Measurements from ENCODE around the gene MPIG6B. TPM values are rescaled to one million over a fixed set of nuclear protein-coding genes. Genes with fewer than 3 reads are reported as not detected.

MPIG6B gene
- total RNA-seq, 1 donor from 2014 or later, result not detected

DNA sequence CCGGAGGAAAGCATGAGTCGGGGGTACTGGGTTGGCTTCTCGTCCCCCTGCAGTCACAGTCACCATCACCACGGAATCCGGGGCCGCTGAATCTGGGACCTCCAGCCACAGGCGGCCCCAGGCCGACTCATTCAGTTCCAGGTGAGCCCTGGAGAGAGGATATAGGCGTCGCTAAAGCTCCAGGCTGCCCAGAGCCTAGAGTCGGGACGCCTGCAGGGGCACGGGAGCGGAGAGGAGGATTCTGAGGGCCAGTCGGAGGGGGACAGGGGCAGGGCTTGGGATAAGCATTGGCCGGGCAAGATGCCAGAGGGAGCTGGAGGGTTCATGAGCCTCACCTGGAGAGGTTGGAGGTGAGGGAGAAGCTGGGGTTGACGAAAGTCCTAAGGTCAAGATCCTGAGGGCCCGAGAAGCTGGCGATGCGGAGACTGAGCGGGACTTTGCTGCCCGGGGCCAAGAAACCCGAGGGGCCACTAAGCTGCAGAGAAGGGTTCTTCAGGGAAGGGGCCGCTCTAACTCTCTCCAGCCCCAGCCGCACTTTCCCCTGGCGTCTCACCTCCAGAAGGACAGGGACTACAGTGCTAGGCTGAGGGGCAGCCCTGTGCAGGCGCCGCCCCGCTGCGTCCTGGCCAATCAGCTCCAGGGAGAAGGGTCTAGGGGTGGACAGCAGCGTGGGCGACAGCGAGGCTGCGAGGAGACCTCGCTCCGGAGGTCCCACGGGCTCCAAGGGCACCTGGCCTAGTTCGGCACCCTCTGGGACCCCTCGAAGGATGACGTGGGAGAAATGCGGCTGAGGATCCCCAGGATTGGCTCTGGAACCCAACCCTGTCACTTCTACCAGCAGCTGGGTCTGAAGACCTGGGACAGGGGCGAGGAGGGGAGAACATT, 43.0 kb downstream of the MPIG6B start:
- FAIRE-seq (no peak), DNase-seq (ENCODE audit: low read depth) (no peak)
- Histone ChIP-seq H3K79me2 (ENCODE audit: insufficient read depth, low read length) (no peaks in the 10 kb centered on the region), H3K36me3 (ENCODE audit: insufficient read depth, low read length) (no peaks in the 10 kb centered on the region), H2AFZ (ENCODE audit: low read depth, low read length) (peak overlapping the region; percentile 75), H3K4me1 (ENCODE audit: insufficient read depth, low read length) (peaks cover 12% of the 10 kb centered on the region), H3K4me3 (ENCODE audit: insufficient read depth, low read depth, low read length) (peak overlapping the region; percentile 13), H3K27me3 (ENCODE audit: insufficient read depth, low read length) (no peaks in the 10 kb centered on the region), H3K4me2 (ENCODE audit: low read length) (peak overlapping the region; percentile 84), H3K27ac (ENCODE audit: low read depth, low read length) (no peak overlapping the region), H3K9me3 (ENCODE audit: insufficient read depth, low read depth, low read length) (no peaks in the 10 kb centered on the region), H3K9ac (ENCODE audit: low read length) (peak overlapping the region; percentile 46), H4K20me1 (ENCODE audit: insufficient read depth, low read length) (no peaks in the 10 kb centered on the region)
- Mint-ChIP-seq H3K4me1 (ENCODE audit: low read depth, unreplicated experiment) (peaks cover 6% of the 10 kb centered on the region), H3K9me3 (ENCODE audit: unreplicated experiment) (no peaks in the 10 kb centered on the region), H3K36me3 (ENCODE audit: low read depth, unreplicated experiment) (peaks cover 11% of the 10 kb centered on the region), H3K27me3 (ENCODE audit: low read depth, unreplicated experiment) (no peaks in the 10 kb centered on the region), H3K4me3 (ENCODE audit: unreplicated experiment) (no peak overlapping the region), H3K27ac (ENCODE audit: unreplicated experiment) (no peak overlapping the region)
- no peak for TF ChIP-seq EZH2 (IDR thresholded peaks at IDR 0.05; ENCODE audit: insufficient read depth, low read length)
- TF ChIP-seq, protein P1, sequence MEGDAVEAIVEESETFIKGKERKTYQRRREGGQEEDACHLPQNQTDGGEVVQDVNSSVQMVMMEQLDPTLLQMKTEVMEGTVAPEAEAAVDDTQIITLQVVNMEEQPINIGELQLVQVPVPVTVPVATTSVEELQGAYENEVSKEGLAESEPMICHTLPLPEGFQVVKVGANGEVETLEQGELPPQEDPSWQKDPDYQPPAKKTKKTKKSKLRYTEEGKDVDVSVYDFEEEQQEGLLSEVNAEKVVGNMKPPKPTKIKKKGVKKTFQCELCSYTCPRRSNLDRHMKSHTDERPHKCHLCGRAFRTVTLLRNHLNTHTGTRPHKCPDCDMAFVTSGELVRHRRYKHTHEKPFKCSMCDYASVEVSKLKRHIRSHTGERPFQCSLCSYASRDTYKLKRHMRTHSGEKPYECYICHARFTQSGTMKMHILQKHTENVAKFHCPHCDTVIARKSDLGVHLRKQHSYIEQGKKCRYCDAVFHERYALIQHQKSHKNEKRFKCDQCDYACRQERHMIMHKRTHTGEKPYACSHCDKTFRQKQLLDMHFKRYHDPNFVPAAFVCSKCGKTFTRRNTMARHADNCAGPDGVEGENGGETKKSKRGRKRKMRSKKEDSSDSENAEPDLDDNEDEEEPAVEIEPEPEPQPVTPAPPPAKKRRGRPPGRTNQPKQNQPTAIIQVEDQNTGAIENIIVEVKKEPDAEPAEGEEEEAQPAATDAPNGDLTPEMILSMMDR (IDR thresholded peaks at IDR 0.05; ENCODE audit: insufficient read depth, low read depth, low read length), result no peak

DNA sequence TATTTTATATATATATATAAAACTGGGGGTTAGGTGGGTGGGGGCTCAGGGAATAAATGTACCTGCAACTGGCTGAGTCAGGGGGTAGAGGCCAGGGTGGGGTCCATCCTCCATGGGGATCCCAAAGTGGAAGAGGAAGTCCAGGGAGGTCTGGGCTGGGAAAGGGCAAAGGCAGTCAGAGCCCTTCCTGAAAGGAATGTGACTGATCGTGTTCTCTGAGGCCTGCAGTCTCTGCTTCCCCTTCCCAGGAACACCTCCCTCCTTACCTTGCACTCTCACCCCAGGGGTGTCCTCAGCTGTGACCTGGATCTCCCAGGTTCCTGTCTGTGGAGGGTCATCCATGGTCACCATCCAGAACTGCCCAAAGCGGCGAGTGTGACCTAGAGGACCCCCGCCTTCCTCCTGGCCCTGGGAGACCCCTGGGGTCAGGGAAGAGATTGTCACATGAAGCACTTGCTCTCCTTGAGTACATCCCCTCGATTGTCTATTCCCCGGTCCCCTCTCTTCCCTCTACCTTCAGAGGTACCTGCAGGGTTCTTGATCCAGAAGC, 44.0 kb downstream of the MPIG6B start:
- TF ChIP-seq, protein P1 (IDR thresholded peaks at IDR 0.05; ENCODE audit: insufficient read depth, low read depth, low read length), result no peak
- no peak for TF ChIP-seq EZH2 (IDR thresholded peaks at IDR 0.05; ENCODE audit: insufficient read depth, low read length)
- no peak overlapping the region for H3K9ac ChIP-seq (ENCODE audit: low read length)
- H3K4me3 ChIP-seq (ENCODE audit: insufficient read depth, low read depth, low read length), result no peak overlapping the region
- no peaks in the 10 kb centered on the region for H4K20me1 ChIP-seq (ENCODE audit: insufficient read depth, low read length)
- H3K4me1 ChIP-seq (ENCODE audit: insufficient read depth, low read length), result peaks cover 12% of the 10 kb centered on the region
- no peaks in the 10 kb centered on the region for H3K79me2 ChIP-seq (ENCODE audit: insufficient read depth, low read length)
- peaks cover 6% of the 10 kb centered on the region for H3K4me1 Mint-ChIP-seq (ENCODE audit: low read depth, unreplicated experiment)
- H3K27ac ChIP-seq (ENCODE audit: low read depth, low read length), result no peak overlapping the region
- no peaks in the 10 kb centered on the region for H3K36me3 ChIP-seq (ENCODE audit: insufficient read depth, low read length)
- H3K27me3 ChIP-seq (ENCODE audit: insufficient read depth, low read length), result no peaks in the 10 kb centered on the region
- H3K9me3 ChIP-seq (ENCODE audit: insufficient read depth, low read depth, low read length), result no peaks in the 10 kb centered on the region
- no peak overlapping the region for H2AFZ ChIP-seq (ENCODE audit: low read depth, low read length)
- no peak overlapping the region for H3K4me2 ChIP-seq (ENCODE audit: low read length)
- DNase-seq (ENCODE audit: low read depth) (no peak), FAIRE-seq (no peak)
- H3K36me3 Mint-ChIP-seq (ENCODE audit: low read depth, unreplicated experiment), result peaks cover 6% of the 10 kb centered on the region
- H3K9me3 Mint-ChIP-seq (ENCODE audit: unreplicated experiment), result no peaks in the 10 kb centered on the region
- H3K27me3 Mint-ChIP-seq (ENCODE audit: low read depth, unreplicated experiment), result no peaks in the 10 kb centered on the region
- H3K27ac Mint-ChIP-seq (ENCODE audit: unreplicated experiment), result no peak overlapping the region
- H3K4me3 Mint-ChIP-seq (ENCODE audit: unreplicated experiment), result no peak overlapping the region
